Thyroid gland (tissue), 4 donors: ENCODE results near the gene PLCB1.

Experiments used
- POLR2A ChIP-seq, 2 donors: fragments of 450-650 bp; IDR thresholded peaks; one replicate each; pipeline ENCODE4 v1.6.1; 2017; ENCODE audit warnings: antibody characterized with exemption in 2 of 2, mild to moderate bottlenecking in 2 of 2, moderate library complexity in 1 of 2
- TF ChIP-seq, protein P1 (sequence below), 6 experiments: fragments of 200-600 bp in 3 of 6; fragments of 450-650 bp in 3 of 6; sonication (generic) in 3 of 6; IDR thresholded peaks; one replicate each; pipeline ENCODE4 v1.5.1; 2016 to 2019; ENCODE audit warnings: antibody characterized with exemption in 6 of 6, mild to moderate bottlenecking in 2 of 6, inconsistent platforms in 1 of 6, moderate library complexity in 1 of 6

- TF ChIP-seq, protein P1, sequence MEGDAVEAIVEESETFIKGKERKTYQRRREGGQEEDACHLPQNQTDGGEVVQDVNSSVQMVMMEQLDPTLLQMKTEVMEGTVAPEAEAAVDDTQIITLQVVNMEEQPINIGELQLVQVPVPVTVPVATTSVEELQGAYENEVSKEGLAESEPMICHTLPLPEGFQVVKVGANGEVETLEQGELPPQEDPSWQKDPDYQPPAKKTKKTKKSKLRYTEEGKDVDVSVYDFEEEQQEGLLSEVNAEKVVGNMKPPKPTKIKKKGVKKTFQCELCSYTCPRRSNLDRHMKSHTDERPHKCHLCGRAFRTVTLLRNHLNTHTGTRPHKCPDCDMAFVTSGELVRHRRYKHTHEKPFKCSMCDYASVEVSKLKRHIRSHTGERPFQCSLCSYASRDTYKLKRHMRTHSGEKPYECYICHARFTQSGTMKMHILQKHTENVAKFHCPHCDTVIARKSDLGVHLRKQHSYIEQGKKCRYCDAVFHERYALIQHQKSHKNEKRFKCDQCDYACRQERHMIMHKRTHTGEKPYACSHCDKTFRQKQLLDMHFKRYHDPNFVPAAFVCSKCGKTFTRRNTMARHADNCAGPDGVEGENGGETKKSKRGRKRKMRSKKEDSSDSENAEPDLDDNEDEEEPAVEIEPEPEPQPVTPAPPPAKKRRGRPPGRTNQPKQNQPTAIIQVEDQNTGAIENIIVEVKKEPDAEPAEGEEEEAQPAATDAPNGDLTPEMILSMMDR (IDR thresholded peaks at IDR 0.05), result no peak
- TF ChIP-seq POLR2A (IDR thresholded peaks at IDR 0.05), result no peak
Measured at GRCh38 chr20:8365634-8366033, 233.6 kb downstream of the PLCB1 start.
